GM10266 (cell line): ENCODE results near the gene CEP290.
"Not testable (repeated sequence)": the region's sequence is repeated elsewhere in the genome, so short reads cannot be mapped to it uniquely, and the experiment has no call there.

Experiments
- DNase-seq: peaks from one replicate; pipeline ENCODE4 v3.0.0; 2012; ENCODE audit errors: extremely low spot score
- TF ChIP-seq, protein P1 (sequence below): IDR thresholded peaks from 2 replicates; pipeline ENCODE4 v1.5.1; 2012; ENCODE audit warnings: mild to moderate bottlenecking, low read depth; ENCODE audit not compliant: control insufficient read depth, insufficient read depth; ENCODE audit errors: missing control alignments

Gene CEP290

DNA sequence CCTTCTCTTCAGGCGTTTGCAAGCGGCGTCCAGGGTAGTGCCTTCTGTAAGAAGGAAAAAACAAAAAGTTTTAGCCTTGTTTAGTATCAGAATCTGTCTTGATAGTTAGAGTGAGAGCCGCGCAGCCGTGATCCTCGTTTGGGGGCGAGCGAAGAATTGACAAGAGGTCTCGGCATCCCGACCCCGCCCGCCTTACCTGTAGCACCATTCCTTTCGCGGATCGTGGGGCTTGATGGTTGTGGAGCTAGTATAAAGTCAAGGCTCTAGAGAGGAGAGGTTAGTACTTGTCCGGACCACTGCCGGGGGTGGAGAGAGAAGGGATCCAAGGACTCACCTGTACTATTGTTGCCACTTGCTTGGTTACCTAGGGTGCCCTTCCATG lies 713 bp upstream of the CEP290 start:
- TF ChIP-seq, protein P1, sequence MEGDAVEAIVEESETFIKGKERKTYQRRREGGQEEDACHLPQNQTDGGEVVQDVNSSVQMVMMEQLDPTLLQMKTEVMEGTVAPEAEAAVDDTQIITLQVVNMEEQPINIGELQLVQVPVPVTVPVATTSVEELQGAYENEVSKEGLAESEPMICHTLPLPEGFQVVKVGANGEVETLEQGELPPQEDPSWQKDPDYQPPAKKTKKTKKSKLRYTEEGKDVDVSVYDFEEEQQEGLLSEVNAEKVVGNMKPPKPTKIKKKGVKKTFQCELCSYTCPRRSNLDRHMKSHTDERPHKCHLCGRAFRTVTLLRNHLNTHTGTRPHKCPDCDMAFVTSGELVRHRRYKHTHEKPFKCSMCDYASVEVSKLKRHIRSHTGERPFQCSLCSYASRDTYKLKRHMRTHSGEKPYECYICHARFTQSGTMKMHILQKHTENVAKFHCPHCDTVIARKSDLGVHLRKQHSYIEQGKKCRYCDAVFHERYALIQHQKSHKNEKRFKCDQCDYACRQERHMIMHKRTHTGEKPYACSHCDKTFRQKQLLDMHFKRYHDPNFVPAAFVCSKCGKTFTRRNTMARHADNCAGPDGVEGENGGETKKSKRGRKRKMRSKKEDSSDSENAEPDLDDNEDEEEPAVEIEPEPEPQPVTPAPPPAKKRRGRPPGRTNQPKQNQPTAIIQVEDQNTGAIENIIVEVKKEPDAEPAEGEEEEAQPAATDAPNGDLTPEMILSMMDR: no peak
- DNase-seq: no peak

DNA sequence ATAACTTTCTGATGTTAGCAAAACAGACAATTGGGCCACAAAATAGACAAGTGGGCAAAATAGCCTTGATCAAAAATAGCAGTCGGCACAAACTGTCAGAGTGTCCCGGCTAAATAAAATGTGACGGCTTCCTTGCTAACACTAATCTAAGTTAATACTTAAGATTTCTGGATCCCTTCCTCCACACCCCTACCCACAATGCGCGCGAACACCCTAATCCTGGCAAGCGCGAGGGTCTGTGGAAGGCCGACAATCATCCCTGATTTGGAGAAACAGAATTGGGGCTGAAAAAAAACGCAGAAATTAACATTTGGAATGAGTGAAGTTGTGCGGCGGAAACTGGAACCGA lies 489 bp downstream of the CEP290 start:
- TF ChIP-seq, protein P1: no peak
- no peak for DNase-seq

DNA sequence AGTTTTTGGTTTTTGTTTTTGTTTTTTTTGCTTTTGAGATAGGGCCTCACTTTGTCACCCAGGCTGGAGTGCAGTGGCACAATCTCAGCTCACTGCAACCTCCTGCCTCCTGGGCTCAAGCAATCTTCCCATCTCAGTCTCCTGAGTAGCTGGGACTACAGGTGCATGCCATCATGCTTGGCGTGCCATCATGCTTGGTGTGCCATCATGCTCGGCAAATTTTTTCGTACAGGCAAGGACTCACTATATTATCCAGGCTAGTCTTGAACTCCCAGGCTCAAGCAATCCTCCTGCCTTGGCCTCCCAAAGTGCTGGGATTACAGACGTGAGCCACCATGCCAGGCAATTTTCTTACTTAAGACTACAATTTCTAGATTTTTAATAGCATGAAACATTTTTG lies 2.2 kb downstream of the CEP290 start:
- not testable (repeated sequence) for DNase-seq

DNA sequence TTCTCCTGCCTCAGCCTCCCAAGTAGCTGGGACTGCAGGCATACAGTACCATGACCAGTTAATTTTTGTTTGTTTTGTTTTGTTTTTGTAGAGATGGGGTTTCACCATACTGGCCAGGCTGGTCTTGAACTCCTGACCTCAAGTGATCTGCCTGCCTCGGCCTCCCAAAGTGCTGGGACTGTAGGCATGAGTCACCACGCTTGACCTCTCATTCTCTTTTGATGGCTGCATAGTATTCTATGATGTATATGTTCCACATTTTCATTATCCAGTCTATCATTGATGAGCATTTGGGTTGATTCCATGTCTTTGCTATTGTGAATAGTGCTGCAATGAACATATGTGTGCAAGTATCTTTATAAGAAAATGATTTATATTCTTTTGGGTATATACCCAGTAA lies 8.7 kb downstream of the CEP290 start:
- not testable (repeated sequence) for DNase-seq

DNA sequence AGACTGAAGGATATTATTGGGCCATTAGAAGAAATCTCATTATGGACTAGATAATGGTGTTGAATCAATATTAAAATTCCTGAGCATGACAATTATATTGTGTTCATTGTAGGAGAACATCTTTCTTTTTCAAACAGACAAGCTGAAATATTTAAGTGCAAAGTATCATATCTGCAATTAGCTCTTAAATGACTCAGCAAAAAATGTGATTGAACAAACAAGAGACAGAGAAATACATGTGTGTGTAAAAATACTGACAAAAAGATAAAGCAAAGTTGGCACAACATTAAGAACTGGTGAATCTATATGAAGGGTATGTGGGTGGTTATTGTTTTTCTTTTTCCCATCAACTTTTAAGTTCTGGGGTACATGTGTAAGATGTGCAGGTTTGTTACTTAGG lies 9.5 kb downstream of the CEP290 start:
- TF ChIP-seq, protein P1: no peak
- DNase-seq: no peak

DNA sequence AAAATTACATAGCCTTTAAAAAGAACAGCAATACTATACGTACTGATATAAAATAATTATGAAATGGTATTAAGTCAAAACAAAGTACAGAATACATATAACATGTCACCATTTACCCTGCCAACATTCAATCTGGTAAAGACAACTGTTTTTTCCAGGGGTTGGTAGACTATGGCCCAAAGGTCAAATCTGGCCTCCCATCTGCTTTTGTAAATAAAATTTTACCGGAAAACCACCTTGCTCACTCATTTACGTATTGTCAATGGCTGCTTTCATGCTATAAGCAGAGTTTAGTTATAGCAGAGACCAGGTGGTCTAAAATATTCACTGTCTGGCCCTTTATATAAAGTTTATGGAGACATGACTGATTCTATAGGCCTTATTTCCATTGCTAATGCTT lies 14.0 kb downstream of the CEP290 start:
- TF ChIP-seq, protein P1: no peak
- no peak for DNase-seq

DNA sequence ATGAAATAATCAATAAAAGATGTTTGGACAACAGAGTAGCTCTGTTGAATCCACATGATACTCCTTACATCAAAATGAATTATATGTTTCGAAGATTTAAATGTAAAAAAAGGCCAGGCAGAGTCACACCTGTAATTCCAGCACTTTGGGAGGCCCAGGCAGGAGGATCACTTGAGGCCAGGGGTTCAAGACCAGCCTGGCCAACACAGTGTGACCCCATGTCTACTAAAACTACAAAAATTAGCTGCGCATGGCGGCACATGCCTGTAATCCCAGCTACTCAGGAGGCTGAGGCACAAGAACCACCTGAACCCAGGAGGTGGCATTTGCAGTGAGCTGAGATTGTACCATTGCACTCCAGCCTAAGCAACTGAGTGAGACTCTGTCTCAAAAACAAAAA lies 14.8 kb downstream of the CEP290 start:
- TF ChIP-seq, protein P1: no peak
- DNase-seq: no peak

DNA sequence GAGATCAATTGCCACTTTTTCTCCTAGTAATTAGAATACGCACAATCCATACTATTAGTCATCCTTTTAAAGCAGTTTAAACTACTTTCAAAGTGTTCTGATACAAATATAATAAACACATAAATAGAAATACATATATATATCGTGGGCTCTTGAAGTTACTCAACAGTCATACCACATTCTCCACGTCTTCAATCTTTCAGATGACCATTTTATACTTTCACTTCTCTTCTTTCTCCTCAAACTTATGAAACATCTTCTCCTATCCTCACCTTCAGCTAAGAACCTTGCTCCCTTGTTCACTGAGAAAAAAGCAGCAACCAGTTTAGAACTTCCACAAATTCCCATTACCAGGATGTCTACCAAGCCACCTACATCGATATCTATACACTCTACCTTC lies 19.2 kb downstream of the CEP290 start:
- DNase-seq: no peak
- TF ChIP-seq, protein P1: no peak

DNA sequence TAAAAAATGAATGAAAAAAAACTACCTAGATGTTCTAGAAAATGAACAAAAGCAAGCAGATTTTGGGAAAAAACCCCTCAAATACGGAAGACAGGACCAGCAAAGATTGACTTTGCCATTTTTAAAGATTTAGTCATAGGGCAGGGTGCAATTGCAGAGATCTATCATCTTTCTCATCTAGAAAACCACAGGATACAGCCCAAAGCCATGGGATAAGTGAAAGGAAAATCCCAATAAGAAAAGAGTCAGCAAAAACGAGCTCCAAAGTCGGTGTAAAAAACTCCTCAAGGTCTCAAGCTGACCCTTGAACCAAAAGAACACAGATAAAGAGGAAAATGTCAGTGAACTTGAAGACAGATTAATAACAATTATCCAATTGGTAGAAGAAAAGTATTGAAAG lies 28.0 kb downstream of the CEP290 start:
- TF ChIP-seq, protein P1: no peak
- no peak for DNase-seq
